SH-SY5Y (cell line): Measurements from ENCODE around the gene TPT1.

Experiments
- GATA2 ChIP-seq: IDR thresholded peaks from 2 replicates; pipeline ENCODE4 v1.6.1; 2011; ENCODE audit warnings: mild to moderate bottlenecking, low read depth, low read length
- GATA3 ChIP-seq: IDR thresholded peaks from 2 replicates; pipeline ENCODE4 v1.6.1; 2011; ENCODE audit warnings: low read depth, mild to moderate bottlenecking, low read length, moderate library complexity

The TPT1 gene

DNA sequence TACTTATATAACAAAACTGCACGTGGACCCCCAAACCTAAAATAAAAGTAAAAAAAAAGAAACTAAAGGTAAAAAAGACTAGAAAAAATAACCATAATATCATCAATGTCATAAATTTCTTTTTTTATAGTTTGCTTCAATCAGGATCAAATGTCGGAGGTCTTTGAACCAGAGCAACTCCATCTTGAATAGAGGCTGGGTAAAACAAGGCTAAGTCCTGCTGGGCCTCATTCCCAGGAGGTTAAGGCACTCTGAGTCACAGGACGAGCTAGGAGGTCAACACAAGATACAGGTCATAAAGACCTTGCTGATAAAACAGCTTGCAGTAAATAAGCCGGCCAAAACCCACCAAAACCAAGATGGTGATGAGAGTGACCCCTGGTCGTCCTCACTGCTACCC is 24.0 kb downstream of the TPT1 start:
- no peak for TF ChIP-seq GATA3
- TF ChIP-seq GATA2: no peak

DNA sequence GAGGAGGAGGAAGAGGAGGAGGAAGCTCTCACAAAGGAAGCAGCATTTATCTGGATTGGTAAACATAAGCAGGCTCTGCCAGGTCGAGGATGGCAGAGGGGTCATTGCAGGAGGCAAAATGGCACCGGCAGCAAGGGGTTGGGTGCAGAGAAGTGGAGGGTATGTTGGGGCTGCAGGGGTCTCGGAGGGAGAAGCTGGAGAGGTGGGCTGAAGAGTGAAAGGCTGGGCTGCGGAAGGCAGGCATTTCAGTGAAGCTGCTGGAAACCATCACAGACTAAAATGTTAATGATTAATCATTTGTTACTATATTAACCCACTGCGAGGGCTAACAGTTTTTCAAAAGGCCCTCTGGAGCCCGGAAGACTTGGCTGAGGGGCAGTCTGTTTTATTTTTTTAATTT is 24.6 kb downstream of the TPT1 start:
- TF ChIP-seq GATA3 (no peak), GATA2 (no peak)

DNA sequence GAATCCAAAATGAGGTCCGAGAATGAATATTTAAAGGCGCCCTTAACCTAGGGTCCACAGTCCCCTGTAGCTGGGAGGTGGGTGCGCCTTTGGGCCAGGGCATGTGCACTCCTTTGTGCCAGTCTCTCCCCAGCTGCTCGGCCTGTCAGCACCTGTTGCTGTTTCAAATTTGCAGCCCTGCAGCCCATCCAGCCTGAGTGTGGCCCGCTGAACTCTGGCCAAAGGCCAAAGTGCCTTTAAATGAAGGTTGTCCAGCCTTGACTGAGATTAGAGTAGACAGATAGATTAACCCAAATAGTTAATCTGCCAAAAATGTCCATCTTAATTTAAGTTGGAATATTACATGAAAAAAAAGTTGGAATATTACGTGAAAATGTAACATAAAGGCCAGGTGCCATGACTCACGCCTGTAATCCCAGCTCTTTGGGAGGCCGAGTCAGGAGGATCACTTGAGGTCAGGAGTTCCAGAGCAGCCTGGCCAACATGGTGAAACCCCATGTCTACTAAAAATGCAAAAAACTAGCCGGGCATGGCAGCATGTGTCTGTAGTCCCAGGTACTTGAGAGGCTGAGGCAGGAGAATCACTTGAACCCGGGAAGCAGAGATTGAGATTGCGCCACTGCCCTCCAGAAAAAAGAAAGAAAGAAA is 25.3 kb downstream of the TPT1 start:
- no peak for TF ChIP-seq GATA2
- TF ChIP-seq GATA3: no peak

DNA sequence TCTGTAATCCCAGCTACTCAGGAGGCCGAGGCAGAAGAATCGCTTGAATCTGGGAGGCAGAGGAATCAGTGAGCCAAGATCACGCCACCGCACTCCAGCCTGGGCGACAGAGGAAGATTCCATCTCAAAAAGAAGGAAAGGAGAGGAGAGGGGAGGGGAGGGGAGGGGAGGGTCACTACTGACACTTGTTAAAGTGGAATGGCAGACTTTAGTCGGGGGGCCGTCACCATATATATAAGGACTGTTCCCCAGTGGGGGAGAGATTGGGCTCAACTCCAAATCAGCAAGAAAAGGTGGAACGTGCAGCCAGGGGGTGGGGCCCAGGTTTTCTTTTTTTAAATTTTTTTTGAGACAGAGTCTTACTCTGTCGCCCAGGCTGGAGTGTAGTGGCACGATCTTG is 26.2 kb downstream of the TPT1 start:
- TF ChIP-seq GATA2: no peak
- TF ChIP-seq GATA3: no peak

DNA sequence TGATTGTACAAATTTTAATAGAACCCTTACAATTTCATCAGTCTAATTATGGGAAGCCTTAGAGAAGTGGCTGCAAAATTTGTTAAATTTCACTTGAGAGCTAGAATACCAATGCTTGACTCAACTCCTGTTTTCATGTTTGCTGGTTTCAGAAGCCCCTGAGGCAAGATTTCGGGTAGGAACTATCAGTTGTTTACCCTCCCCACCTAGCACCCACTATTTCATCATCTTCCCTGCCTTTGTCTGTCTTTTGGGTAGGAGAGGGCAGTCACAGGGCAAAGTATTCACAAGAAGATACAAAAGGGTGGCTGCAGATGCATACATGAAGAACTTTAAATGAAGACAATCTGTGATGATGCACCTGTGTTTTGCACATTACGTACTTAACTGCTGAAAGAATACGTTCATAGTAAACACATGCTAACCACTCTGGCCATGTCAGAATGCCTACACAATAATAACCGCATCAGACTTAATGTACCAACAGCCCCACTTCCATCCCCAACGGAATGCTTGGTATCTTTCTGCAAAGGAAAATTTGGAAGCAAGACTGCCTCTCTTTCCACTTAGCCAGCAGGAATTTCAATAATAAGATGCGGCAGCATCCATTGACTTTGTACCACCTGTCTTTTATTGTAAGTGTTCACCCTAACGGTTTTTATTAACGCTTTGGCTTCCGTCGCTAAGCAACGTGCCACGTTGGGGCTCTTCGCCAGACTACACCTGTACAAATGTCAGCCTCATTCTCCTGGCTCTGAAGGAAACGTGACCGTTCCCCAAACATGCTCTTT is 30.4 kb downstream of the TPT1 start:
- TF ChIP-seq GATA2 (no peak), GATA3 (no peak)

DNA sequence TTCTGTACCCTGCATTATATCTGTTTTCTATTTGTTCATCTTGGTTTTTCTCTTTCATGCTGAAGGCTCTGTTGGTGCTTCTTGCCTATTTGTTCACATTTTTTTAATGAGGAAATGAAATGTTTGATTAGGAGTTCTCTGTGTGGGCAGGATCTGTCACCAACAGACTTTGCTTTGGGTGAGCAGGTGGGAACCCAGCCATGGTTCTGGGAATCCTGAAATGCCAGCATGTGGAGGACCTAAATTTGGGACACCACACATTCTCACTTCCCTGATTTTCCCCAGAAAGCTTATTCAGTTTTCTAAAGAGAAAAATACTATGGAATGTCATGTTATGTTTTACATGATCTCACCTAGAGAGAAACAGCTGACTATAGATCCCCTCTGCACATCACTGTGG is 34.0 kb downstream of the TPT1 start:
- TF ChIP-seq GATA2 (no peak), GATA3 (no peak)

DNA sequence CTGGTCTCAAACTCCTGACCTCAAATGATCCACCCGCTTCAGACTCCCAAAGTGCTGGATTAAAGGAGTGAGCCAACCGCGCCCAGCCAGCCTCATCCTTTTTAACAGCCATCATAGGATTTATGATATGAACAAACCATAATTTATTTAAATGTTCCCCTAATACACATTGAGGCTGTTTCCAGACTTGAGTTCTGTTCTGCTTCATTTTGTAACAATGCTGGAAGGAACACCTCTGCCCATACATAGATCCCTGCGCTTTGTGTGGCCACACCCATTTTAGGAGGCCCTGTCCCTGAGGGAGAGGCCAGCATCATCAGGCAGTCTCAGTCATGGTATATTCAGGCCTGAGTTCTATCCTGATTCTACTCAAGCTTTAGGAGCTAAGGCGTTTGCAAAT is 35.9 kb downstream of the TPT1 start:
- no peak for TF ChIP-seq GATA2
- TF ChIP-seq GATA3: no peak

DNA sequence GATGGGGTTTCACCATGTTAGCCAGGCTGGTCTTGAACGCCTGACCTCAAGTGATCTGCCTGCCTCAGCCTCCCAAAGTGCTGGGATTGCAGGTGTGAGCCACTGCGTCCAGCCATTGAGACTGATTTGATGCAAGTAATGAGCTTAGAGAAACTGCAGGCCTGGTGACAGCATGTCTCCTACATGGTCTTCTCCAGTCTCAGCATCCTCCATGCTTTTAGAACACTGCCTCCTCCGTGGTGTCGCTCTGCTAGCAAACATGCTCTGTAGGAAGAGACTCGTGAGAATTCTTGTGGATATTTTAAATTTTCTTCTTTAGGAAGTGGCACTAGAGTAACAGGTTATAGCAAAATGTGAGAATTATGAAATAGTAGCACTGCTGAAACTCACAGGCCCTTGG is 37.1 kb downstream of the TPT1 start:
- TF ChIP-seq GATA2 (no peak), GATA3 (no peak)

DNA sequence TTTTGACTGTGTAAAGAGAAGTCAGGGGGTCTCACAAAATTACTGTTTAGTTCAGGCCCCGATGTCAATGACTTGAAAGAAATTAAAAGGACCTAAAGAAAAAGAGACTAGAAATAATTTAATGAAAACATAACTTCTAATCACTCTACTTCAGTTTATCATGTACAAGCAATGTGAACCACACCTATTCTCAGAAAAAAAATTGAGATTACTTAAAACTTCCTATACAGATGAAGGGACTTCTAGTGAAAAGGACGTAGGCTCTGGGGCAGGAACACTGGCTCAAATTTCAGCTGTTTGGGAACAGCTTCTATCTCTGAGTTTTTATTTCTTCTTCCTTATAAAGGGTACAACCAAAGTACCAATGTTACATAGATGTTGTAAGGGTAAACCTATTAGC is 38.0 kb downstream of the TPT1 start:
- TF ChIP-seq GATA3 (no peak), GATA2 (no peak)

DNA sequence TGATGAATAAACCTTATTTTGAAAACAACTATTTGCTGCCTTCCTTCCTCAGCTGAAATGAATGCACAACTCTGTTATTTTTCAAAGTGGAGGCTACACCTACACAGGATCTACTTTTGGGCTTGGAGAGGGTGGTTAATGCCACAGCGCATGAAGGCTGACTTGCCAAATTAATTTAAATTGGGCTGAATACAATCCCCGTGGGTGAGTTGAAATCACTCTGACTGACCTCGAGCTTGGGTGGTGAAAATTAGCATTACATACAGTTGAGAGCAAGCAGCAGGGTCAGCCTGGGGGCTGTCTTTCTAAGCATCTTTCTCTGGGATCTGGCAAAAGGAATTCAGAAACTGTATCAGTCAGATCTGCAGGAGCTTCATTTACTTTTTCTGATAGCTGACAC is 38.5 kb downstream of the TPT1 start:
- TF ChIP-seq GATA2 (no peak), GATA3 (no peak)

DNA sequence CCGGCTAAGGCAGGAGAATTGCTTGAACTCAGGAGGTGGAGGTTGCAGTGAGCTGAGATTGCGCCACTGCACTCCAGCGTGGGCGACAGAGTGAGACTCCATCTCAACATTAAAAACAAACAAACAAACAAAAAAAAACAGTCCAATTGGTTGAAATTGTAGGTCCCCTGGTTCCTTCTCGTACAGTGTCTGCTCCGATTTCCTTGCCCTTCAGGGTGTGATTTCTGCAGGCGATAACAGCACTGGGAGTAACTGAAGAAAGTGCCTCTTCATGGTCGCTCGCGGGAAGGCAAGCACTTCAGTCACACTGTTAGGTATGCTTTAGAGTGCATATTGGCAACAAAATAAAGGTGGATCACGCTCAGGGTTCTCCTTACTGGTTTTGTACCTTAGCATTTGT is 39.7 kb downstream of the TPT1 start:
- no peak for TF ChIP-seq GATA2
- TF ChIP-seq GATA3: no peak

DNA sequence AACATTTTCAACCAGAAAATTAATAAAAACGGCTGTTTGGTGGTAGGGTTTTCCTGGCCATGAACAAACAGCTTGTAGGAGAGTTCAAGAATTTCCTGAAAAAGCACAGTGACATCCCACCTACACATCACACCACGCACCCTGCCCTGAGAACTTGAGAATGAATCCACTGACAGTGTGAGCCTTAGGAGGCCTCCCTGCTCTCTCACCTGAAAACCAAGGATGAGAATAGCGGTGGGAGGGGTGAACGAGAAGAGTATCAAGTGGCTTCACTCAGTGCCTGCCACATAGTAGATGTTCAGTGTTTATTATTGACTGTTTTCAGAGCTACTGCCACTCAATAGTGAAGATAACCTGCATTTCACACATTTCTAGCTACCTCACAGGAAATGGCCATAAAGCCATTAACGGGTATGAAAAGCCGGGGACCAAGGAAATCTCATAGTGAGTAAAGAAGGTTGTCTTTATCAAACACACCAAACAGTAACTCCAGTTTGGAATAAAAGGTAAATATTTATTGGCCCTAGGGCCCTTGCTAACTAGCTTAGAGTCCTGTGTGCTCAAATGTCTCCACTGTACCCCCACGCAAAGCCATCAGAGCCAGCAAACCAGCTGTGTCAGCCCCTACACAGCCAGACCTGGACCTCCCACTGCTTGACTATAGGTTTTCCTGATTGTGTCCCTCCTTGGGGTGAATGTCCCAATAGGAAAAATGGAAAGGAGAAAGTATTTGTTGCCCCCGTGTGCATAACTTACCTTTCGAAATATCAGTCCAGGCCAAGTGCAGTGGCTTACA is 40.6 kb downstream of the TPT1 start:
- TF ChIP-seq GATA3 (no peak), GATA2 (no peak)

DNA sequence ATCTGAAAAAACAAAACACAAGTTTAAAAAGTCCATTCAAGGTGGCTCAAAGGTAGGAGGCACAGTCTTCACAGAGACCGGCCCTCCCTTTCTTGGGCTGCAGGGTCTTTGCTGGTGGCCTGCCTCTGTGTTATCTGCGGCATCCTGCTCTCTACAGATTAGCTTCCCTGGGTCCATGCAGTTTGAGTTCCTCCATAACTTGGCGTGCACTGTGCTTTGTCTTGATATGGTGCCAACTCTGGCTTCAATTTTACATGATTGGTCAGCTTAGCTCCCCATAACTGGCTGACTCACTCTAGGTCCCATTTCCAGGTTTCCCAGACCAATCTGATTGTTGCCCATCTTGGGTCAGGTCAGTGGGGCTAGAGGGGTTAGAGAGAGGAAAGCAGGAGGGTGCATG is 41.8 kb downstream of the TPT1 start:
- no peak for TF ChIP-seq GATA2
- TF ChIP-seq GATA3: no peak

DNA sequence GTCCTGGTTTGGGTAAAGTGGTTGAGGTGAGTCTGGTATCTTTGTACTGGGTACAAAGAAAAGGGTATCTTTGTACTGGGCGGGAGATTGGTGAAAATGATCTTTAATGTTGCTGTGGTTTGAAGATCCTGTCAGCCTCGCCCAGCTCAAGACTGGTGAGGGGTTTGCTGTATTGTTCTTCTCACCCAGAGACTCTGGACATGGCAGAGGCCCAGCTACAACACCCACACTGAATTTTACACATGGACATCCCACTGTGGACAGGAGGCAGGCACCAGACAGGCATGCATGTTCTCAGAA is 42.8 kb downstream of the TPT1 start:
- TF ChIP-seq GATA3 (no peak), GATA2 (no peak)
